SK-N-MC (cell line): Measurements from ENCODE around the gene ZNF446.

Experiments
- DNase-seq: peaks from one replicate; pipeline ENCODE4 v3.0.0-alpha.2; 2011; ENCODE audit warnings: low read depth, low spot score
- H3K27ac ChIP-seq: fragments of 200-600 bp; sonication (generic); 2 replicates; pipeline ENCODE4 v1.5.1; 2016; ENCODE audit warnings: mixed run types
- H3K36me3 ChIP-seq: fragments of 200-600 bp; sonication (generic); 2 replicates; pipeline ENCODE4 v1.6.1; 2017; ENCODE audit warnings: antibody characterized with exemption, low read length, mixed read lengths; ENCODE audit not compliant: insufficient read depth
- H3K4me3 ChIP-seq: fragments of 200-600 bp; sonication (generic); 2 replicates; pipeline ENCODE4 v1.5.1; 2016
- H3K9ac ChIP-seq: fragments of 200-600 bp; sonication (generic); 2 replicates; pipeline ENCODE4 v1.8.0; 2017; ENCODE audit warnings: mixed run types, mixed read lengths; ENCODE audit not compliant: insufficient read length
- H3K9me3 ChIP-seq: fragments of 200-600 bp; sonication (generic); 2 replicates; pipeline ENCODE4 v1.6.1; 2017; ENCODE audit warnings: low read depth, mild to moderate bottlenecking, antibody characterized with exemption, low read length, moderate library complexity, mixed read lengths
- EZH2 ChIP-seq: fragments of 200-600 bp; sonication (generic); IDR thresholded peaks from one replicate; pipeline ENCODE4 v1.6.1; 2017; ENCODE audit warnings: antibody characterized with exemption
- FOXP2 ChIP-seq: optimal IDR thresholded peaks from 2 replicates; pipeline ENCODE3; 2011; ENCODE audit warnings: mild to moderate bottlenecking, moderate library complexity; ENCODE audit not compliant: insufficient read depth; ENCODE audit errors: extremely low read length, control extremely low read depth
- POLR2AphosphoS5 ChIP-seq: IDR thresholded peaks from 2 replicates; pipeline ENCODE4 v1.6.1; 2012; ENCODE audit warnings: mild to moderate bottlenecking, low read depth, low read length, borderline replicate concordance

ZNF446 gene

DNA sequence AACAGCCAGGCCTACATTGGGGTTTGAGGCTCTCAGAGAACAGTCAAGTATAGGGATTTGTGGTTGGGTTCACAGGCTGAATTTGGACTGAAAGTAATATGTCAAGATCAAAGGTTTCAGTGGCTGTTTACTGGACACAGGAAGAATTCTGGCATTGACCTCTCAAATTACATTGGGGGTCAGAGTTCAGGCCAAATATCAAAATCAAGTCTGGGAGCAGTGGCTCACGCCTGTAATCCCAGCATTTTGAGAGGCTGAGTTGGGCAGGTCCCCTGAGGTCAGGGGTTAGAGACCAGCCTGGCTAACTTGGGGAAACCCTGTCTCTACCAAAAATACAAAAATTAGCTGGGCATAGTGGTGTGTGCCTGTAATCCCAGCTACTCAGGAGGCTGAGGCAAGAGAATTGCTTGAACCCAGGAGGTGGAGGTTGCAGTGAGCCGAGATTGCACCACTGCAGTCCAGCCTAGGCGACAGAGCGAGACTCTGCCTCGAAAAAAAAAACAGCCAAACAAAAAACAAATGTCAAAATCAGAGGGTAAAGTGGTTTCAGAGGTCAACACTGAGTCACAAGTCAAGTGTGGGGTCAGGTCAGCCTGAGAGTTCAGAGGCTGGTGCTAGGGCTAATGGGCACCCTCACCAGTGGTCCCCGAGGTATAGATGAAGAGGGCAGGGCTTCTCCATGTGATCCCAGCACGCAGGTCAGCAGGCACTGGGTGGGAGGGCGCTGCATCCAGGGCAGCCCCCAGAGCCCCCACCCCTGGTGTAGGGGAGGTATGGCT, 34.1 kb downstream of the ZNF446 start:
- no peak overlapping the region for H3K27ac ChIP-seq
- no peaks in the 10 kb centered on the region for H3K9me3 ChIP-seq
- H3K36me3 ChIP-seq, result no peaks in the 10 kb centered on the region
- DNase-seq, result no peak
- H3K9ac ChIP-seq, result no peak overlapping the region
- no peak overlapping the region for H3K4me3 ChIP-seq
- no peak for TF ChIP-seq EZH2
- no peak for TF ChIP-seq POLR2AphosphoS5

DNA sequence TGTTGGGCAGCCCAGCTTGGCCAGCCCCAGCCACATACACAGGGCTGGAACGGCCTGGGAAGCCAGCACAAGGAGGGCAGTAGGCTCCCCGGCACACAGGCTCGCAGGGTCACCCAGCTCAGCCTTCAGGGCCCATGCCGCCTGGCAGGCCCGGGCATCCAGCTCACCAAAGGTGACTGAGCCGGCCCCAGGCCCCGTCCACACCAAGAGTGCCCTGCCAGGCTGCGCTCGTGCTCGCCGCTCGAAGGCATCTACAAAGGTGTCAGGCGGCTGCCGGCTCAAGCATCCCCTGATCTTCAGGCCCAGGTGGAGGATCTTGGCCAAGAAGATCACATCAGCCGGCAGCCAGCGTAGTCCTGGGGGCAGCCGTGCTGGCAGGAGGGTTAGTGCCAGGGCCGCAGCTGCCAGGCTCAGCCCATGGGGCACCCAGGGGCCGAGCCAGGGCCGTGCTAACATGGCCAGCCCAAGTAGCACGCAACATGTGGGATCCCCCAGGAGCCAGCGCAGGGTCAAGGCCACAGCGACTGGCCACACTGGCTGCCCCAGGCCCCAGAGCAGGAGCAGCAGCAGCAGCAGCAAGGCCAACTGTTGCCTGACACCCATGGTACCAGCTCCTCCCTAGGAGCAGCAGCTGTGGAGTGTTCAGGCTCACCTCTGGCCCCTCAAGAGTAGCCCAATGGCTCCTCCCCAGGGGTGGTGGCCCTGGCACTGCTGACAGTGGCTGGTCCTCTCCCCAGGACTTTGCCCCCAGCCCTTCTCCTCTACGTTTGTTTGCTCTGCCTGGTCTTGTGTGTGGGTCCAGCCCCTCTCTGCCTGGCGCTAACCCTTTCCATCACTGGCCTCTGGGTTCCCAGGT, 35.4 kb downstream of the ZNF446 start, which contains the start of gene SLC27A5:
Gene SLC27A5, minus strand, starts transcription at position 640 of the 856 bp plus-strand sequence. Its CDS starts 37 bp downstream, at position 603.
- no peaks in the 10 kb centered on the region for H3K9me3 ChIP-seq
- no peak within 1 kb of the TSS for H3K27ac ChIP-seq
- peaks cover 10% of the 10 kb centered on the region; the same call in 1 of the 2 replicates for H3K36me3 ChIP-seq
- H3K9ac ChIP-seq, result no peak within 1 kb of the TSS
- no peak for DNase-seq
- H3K4me3 ChIP-seq, result no peak within 1 kb of the TSS
- TF ChIP-seq FOXP2, result no peak
- TF ChIP-seq POLR2AphosphoS5, result no peak
- TF ChIP-seq EZH2, result no peak

DNA sequence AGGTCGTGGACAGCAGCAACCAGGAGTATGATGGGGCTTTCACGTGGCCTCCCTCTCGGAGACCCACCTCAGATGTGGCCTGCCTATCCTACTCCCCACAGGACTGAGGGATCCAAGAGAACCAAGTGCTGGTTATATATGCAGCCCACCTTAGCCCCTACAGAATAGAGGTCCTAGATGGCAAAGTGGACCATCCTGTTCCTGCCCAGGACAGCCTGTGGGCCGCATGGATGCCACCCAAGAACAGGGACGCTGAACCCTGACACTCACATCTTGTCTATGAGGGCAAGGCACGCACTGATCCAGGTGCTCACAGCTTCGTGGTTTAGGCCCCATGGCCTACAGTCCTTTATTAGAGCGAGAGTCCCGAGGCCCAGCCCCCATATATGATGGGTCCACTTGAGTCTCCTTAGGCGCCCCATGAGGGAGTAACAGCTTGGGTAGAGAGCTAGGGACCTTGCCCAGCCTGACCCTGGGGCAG, 37.1 kb downstream of the ZNF446 start:
- Histone ChIP-seq H3K36me3 (peaks cover 14% of the 10 kb centered on the region; the same call in 1 of the 2 replicates), H3K9ac (peak overlapping the region; percentile 78), H3K4me3 (peak overlapping the region; percentile 89), H3K9me3 (no peaks in the 10 kb centered on the region), H3K27ac (peak overlapping the region; percentile 76)
- DNase-seq, result no peak
- TF ChIP-seq POLR2AphosphoS5, result no peak
- no peak for TF ChIP-seq EZH2
- TF ChIP-seq FOXP2, result no peak

DNA sequence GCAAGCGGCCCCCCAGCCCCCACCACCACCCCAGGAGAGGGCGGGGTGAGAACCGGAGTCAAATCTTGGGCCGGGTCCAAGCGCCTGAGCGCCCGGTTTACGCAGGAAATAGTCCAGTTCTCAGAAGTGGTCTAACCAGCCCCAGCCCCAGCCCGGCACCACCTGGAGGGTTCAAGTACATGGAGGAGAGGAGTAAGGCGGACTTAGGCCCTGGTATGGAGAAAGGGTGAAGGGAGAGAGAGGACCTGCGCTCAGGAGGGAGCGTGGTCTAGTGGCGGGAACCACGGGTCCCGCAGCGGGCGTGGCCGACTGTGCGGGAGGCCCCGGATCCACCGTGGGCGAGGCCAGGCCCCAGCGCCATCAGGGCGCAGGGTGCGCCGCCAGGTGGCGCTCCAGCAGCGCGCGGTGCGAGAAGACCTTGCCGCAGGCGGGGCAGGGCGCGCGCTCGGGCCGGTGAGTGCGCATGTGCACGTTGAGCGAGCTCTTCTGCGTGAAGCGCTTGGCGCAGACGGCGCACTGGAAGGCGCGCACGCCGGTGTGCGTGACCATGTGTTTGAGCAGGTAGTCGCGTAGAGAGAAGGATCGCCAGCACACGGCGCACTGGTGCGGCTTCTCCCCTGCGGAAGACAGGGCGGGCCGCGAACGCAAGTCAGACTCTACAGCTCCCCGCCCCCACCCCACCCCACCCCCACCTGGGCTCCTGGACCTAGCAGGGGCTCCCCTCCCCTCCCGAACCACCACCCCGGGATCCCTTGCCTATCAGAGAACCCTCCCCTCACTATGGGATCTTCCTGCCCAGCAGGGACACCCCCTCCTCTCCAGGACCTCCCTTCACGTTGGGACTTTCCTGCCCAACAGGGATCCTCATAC, 37.8 kb downstream of the ZNF446 start:
- Histone ChIP-seq H3K9me3 (no peaks in the 10 kb centered on the region), H3K36me3 (peaks cover 14% of the 10 kb centered on the region; the same call in 1 of the 2 replicates), H3K4me3 (peak overlapping the region; percentile 89), H3K27ac (peak overlapping the region; percentile 78), H3K9ac (peak overlapping the region; percentile 89)
- TF ChIP-seq EZH2 (no peak), FOXP2 (peak; percentile 87), POLR2AphosphoS5 (peak; percentile 94)
- peak; percentile 53 for DNase-seq

DNA sequence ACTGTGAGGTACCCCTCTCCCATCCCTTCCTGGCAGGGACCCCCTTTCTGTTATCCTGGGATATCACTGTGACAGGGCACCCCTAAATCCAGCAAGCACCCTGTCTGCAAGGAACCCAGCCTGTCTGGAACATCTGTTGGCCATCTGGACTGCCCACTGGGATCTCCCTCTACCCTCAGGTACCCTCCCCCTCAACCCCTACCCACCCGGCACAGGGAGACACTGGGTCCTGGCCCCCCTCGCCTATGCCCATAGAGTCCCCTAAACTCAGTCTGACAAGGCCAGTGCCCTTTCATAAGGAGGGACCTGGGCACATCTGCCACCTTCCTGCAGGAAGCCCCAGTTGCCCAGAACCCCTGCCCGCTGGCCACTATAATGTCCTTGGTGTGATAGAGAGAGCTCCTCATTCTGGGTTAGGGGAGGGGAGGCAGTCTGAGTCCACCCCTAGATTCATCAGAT, 38.4 kb downstream of the ZNF446 start:
- Histone ChIP-seq H3K4me3 (peak overlapping the region; percentile 89), H3K9ac (peak overlapping the region; percentile 89), H3K27ac (peak overlapping the region; percentile 78), H3K9me3 (no peaks in the 10 kb centered on the region), H3K36me3 (peaks cover 14% of the 10 kb centered on the region; the same call in 1 of the 2 replicates)
- DNase-seq, result no peak
- TF ChIP-seq EZH2 (no peak), FOXP2 (no peak), POLR2AphosphoS5 (no peak)

DNA sequence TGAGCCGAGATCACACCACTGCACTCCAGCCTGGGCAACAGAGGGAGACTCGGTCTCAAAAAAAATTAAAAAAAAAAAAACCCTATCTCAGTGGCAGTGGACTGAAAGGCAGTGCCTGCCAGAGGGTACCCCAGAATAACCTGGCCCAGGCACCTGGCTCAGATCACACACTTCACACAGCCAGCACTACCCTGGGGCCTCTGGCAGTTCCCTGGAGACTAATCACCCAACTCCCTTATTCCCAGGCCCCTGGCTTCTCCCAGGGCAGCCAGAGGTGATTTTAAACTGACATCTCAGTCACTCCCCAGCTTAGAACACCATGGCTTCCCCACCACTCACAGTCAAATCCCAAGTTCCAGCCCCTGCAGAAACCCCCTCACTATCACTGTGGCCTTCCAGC, 39.1 kb downstream of the ZNF446 start:
- peak overlapping the region; percentile 42 for H3K4me3 ChIP-seq
- peak overlapping the region; percentile 82 for H3K27ac ChIP-seq
- H3K36me3 ChIP-seq, result peaks cover 14% of the 10 kb centered on the region; the same call in 1 of the 2 replicates
- TF ChIP-seq FOXP2, result no peak
- no peak for TF ChIP-seq POLR2AphosphoS5
- TF ChIP-seq EZH2, result no peak
- H3K9ac ChIP-seq, result peak overlapping the region; percentile 8
- no peaks in the 10 kb centered on the region for H3K9me3 ChIP-seq
- DNase-seq, result no peak

DNA sequence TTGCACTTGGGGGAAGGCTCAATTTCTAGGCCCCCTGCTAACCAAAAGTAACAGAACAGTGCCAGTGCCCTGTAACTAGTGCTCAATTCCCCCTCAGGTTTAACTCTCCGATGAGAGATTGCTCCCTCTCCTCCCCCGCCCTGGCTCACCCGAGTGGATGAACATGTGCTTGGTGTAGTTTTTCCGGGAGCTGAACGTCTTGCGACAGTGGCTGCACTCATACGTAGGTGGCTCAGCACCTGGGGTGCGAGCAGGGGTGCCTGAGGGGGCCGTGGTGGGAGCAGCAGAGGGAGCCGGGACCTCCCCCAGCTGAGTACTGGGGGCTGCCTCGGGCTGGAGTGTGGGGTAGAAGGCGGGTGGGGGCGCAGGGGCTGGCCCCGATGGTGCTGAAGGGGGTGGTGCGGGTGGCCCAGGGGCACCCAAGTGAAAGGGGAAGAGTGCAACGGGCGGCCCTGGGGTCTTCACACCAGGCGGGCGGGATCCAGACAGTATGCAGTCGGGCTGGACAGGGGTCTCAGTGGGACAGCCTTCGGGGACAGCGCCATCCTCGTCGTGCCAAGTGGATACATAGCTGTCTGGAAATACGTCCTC, 40.2 kb downstream of the ZNF446 start:
- TF ChIP-seq EZH2 (no peak), FOXP2 (no peak), POLR2AphosphoS5 (no peak)
- DNase-seq, result no peak
- Histone ChIP-seq H3K27ac (peak overlapping the region; percentile 82), H3K9me3 (no peaks in the 10 kb centered on the region), H3K36me3 (peaks cover 14% of the 10 kb centered on the region; the same call in 1 of the 2 replicates), H3K4me3 (peak overlapping the region; percentile 42; the same call in 1 of the 2 replicates), H3K9ac (peak overlapping the region; percentile 8)
